ENCODE measurements around the gene FRRS1L. TPM values are rescaled to one million over a fixed set of nuclear protein-coding genes. Genes with fewer than 3 reads are reported as not detected.
A peak's percentile ranks its signal among the peaks of the same experiment; 100 is the strongest.

The FRRS1L gene
- total RNA-seq, 6 experiments from 2014 or later: not detected

DNA sequence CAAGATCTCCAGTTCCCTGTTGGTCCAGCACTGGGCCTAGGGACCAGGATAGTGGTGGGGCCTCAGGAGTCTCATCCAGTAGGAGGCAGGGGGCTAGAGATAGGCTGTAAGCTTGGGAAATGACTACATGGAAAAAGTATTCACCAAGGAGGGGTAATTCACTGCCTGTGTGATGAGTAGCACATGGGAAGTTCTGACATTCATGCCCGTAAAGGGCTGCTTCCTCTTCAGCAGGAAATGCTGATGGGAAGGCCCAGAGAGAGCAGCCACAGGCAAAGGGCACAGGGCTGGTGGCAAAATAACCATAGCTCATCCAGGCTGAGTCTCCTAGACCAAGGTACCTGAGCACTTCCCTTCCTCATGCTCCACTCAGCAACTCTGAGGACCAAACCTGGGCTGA lies 23.1 kb upstream of the FRRS1L start:
- H3K27ac ChIP-seq: no peak overlapping the region
- ATAC-seq (no peak), DNase-seq (no peak)
- 57% methylated on average over 1 of the region's 1 CpG for WGBS (ENCODE audit: insufficient coverage, low coverage, low lambda C conversion rate, missing lambda C conversion rate)
- TF ChIP-seq, protein P1, sequence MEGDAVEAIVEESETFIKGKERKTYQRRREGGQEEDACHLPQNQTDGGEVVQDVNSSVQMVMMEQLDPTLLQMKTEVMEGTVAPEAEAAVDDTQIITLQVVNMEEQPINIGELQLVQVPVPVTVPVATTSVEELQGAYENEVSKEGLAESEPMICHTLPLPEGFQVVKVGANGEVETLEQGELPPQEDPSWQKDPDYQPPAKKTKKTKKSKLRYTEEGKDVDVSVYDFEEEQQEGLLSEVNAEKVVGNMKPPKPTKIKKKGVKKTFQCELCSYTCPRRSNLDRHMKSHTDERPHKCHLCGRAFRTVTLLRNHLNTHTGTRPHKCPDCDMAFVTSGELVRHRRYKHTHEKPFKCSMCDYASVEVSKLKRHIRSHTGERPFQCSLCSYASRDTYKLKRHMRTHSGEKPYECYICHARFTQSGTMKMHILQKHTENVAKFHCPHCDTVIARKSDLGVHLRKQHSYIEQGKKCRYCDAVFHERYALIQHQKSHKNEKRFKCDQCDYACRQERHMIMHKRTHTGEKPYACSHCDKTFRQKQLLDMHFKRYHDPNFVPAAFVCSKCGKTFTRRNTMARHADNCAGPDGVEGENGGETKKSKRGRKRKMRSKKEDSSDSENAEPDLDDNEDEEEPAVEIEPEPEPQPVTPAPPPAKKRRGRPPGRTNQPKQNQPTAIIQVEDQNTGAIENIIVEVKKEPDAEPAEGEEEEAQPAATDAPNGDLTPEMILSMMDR (IDR thresholded peaks at IDR 0.05): no peak
- TF ChIP-seq POLR2A (IDR thresholded peaks at IDR 0.05): no peak
- H3K27me3 ChIP-seq: no peaks in the 10 kb centered on the region
- intact Hi-C loops (cut with DNase I): no loop called here
- H3K9me3 ChIP-seq: no peaks in the 10 kb centered on the region
- H3K4me3 ChIP-seq: no peak overlapping the region
- H3K36me3 ChIP-seq: no peaks in the 10 kb centered on the region
- H3K4me1 ChIP-seq: no peaks in the 10 kb centered on the region

DNA sequence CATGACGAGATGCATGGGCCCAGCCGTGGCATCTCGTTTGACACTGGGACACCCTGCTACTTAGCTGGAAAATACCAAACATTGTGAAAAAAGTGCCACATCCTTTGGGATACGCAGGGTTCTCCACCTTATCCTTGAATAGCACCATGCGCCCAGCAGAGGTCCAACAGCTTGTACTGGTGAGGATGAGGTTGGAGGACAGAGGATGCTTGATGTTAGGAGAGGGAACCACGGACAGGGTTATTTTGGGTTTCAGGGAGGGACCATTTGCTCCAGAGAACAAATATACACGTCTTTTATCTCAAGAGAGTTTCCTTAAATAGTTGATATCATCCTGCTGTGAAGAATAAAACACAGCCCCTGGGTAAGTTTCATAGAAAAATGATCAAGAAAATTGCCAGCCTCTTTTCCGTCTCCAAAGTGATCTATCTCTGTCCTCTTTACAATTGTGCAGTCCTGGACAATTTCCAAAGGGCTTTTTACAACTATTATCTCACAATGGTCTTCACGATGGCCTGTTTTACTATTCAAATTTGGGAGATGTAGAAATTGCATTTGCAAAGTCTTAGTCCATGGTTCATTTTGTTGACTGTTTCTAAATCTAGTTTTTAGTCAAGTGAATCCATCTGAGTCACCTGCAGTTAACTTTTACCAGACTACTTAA lies 19.9 kb upstream of the FRRS1L start:
- WGBS (ENCODE audit: insufficient coverage, low coverage, low lambda C conversion rate, missing lambda C conversion rate): 49% methylated on average over 9 of the region's 9 CpGs
- TF ChIP-seq, protein P1 (IDR thresholded peaks at IDR 0.05): no peak
- no peak for TF ChIP-seq POLR2A (IDR thresholded peaks at IDR 0.05)
- ATAC-seq (no peak), DNase-seq (no peak)
- Histone ChIP-seq H3K27ac (no peak overlapping the region), H3K36me3 (no peaks in the 10 kb centered on the region), H3K27me3 (no peaks in the 10 kb centered on the region), H3K4me1 (no peaks in the 10 kb centered on the region), H3K4me3 (no peak overlapping the region), H3K9me3 (no peaks in the 10 kb centered on the region)
- intact Hi-C loops (cut with DNase I): loop anchor here (10.0 kb wide), 1 partner anchor 138 kb away; the partner anchor contains the start of gene EPB41L4B (in 2 of the 2)

DNA sequence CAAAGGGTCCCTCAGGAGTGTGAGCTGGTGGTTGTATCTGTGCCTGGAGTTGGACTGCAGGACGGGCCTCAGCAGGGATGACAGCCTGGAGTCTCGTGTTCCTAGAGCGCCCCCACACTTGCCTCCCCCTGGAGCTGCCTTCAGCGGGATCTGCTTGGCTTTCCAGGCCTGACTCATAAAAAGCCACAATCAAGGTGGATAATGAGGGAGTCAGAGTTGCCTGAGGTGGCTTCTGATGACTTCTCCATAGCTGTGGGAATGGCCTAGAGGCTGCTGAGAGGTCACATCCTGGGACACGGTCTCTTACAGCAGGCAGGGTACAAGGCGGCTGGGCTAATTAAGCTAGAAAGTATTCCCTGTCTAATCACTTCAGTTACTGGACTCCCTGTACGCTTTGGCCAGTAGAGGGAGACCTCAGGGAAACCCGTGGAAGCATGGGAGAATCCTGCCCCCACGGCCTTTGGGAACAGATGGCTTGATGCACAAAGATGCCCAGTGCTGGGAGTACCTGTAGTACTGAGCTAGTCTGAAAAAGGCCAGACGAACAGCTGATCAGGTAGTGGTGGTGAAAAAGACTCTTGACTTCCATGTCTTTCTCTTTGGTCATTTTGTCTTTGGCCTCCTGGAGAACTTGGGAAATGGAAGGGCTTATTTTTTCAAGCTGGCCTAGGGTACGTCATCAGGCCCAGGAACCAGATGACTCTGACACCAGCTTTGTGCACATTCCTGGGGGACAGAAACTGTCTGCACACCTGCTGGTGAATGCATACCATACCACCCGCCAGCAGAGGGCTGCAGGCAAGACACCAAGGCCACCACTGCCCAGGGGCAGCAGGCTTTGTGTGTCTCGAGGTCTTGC lies 16.1 kb upstream of the FRRS1L start:
- DNase-seq (peak in 2 of 3 donors; percentile 40 to 58), ATAC-seq (peak; percentile 79 to 87 (median 84))
- Histone ChIP-seq H3K36me3 (no peaks in the 10 kb centered on the region), H3K9me3 (no peaks in the 10 kb centered on the region), H3K27me3 (no peaks in the 10 kb centered on the region), H3K4me1 (no peaks in the 10 kb centered on the region), H3K4me3 (no peak overlapping the region), H3K27ac (no peak overlapping the region)
- 61% methylated on average over 6 of the region's 13 CpGs for WGBS (ENCODE audit: insufficient coverage, low coverage, low lambda C conversion rate, missing lambda C conversion rate)
- TF ChIP-seq, protein P1 (IDR thresholded peaks at IDR 0.05): peak; percentile 37 to 51 (median 45)
- TF ChIP-seq POLR2A (IDR thresholded peaks at IDR 0.05): no peak
- intact Hi-C loops (cut with DNase I): loop anchor here (10.0 kb wide), 1 partner anchor 142 kb away; the partner anchor contains the start of gene EPB41L4B (in 2 of the 2)

DNA sequence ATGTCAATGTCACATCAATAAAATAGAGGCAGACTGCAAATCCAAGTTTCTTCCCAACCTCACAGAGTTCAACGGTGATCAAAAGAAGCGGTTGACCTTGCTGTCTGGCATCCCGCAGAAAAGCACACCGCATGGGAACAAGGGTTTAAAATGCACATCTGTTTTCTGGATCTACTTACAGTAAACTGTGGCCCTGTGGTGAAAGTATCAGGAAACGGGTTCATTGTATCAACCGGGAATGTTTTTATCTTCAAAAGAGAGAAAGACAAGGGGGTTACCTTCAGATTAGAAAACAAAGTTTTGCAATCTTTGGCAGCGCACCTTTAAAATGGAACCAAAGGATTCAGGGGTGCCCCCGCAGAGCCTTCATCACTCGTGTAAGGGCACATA lies 15.5 kb upstream of the FRRS1L start:
- DNase-seq (no peak), ATAC-seq (no peak)
- Histone ChIP-seq H3K4me3 (no peak overlapping the region), H3K27me3 (no peaks in the 10 kb centered on the region), H3K27ac (no peak overlapping the region), H3K36me3 (no peaks in the 10 kb centered on the region), H3K4me1 (no peaks in the 10 kb centered on the region), H3K9me3 (no peaks in the 10 kb centered on the region)
- 72% methylated on average over 7 of the region's 9 CpGs for WGBS (ENCODE audit: insufficient coverage, low coverage, low lambda C conversion rate, missing lambda C conversion rate)
- intact Hi-C loops (cut with DNase I): loop anchor here (10.0 kb wide), 1 partner anchor 142 kb away; the partner anchor contains the start of gene EPB41L4B (in 2 of the 2)
- TF ChIP-seq POLR2A (IDR thresholded peaks at IDR 0.05): no peak

DNA sequence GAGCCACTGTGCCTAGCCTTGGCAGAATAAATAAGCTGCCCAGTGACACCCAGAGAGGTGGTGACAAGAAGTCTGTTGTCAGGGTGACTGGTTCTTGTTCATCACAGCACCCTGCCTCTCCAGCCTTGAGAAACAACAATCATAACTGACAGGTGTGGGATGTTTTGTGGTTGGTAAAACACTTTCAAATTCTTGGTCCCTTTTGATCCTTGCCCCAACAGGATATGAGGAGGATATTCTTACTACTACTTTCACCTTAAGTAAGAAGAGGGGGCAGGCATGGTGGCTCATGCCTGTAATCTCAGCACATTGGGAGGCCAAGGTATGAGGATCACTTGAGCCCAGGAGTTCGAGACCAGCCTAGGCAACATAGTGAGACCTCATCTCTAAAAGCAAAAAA lies 14.2 kb upstream of the FRRS1L start:
- Histone ChIP-seq H3K9me3 (no peaks in the 10 kb centered on the region), H3K27ac (no peak overlapping the region), H3K4me1 (no peaks in the 10 kb centered on the region), H3K4me3 (no peak overlapping the region), H3K27me3 (no peaks in the 10 kb centered on the region), H3K36me3 (no peaks in the 10 kb centered on the region)
- TF ChIP-seq, protein P1 (IDR thresholded peaks at IDR 0.05): no peak
- TF ChIP-seq POLR2A (IDR thresholded peaks at IDR 0.05): no peak
- DNase-seq (no peak), ATAC-seq (no peak)
- intact Hi-C loops (cut with DNase I): loop anchor here (10.0 kb wide), 1 partner anchor 144 kb away; the partner anchor contains the start of gene EPB41L4B (in 2 of the 2)
- WGBS (ENCODE audit: insufficient coverage, low coverage, low lambda C conversion rate, missing lambda C conversion rate): no CpG with 5 or more reads among the region's 1 CpG
